Cerebellar cortex (tissue), 1 donor: ENCODE data around the gene SREK1.

Source experiments
- DNase-seq: peaks from one replicate; pipeline ENCODE4 v3.0.0-alpha.2; 2015; ENCODE audit warnings: low spot score

SREK1 gene

GRCh38 chr5:66164044-66164790 is 20.1 kb downstream of the SREK1 start:
- DNase-seq, result no peak

- no peak for DNase-seq
These were observed 24.1 kb downstream of the SREK1 start for GRCh38 chr5:66168226-66168625.

- no peak for DNase-seq
These were observed 25.4 kb downstream of the SREK1 start for GRCh38 chr5:66169534-66169933.

- no peak for DNase-seq
These were observed 26.3 kb downstream of the SREK1 start for GRCh38 chr5:66170195-66170919.

- DNase-seq, result peak; percentile 43
These were observed 27.5 kb downstream of the SREK1 start for GRCh38 chr5:66171349-66172344.

GRCh38 chr5:66174338-66174737 is 30.2 kb downstream of the SREK1 start:
- DNase-seq, result no peak

GRCh38 chr5:66178799-66179198 is 34.7 kb downstream of the SREK1 start:
- DNase-seq, result no peak

GRCh38 chr5:66179297-66180051 is 35.4 kb downstream of the SREK1 start:
- no peak for DNase-seq

GRCh38 chr5:66180282-66181155 is 36.4 kb downstream of the SREK1 start:
- DNase-seq, result no peak

- DNase-seq, result no peak
These were observed 42.0 kb downstream of the SREK1 start for GRCh38 chr5:66186108-66186507.

- no peak for DNase-seq
These were observed 49.3 kb downstream of the SREK1 start for GRCh38 chr5:66193419-66193818.

- DNase-seq, result no peak
These were observed 53.8 kb downstream of the SREK1 start for GRCh38 chr5:66197764-66198405.

- DNase-seq, result no peak
These were observed 54.7 kb downstream of the SREK1 start for GRCh38 chr5:66198837-66199236.

GRCh38 chr5:66203531-66203930 is 59.4 kb downstream of the SREK1 start:
- no peak for DNase-seq

- no peak for DNase-seq
These were observed 62.4 kb downstream of the SREK1 start for GRCh38 chr5:66206465-66206864.

GRCh38 chr5:66207800-66208561 is 63.9 kb downstream of the SREK1 start:
- DNase-seq, result no peak

- DNase-seq, result no peak
These were observed 65.2 kb downstream of the SREK1 start for GRCh38 chr5:66209350-66209749.

- no peak for DNase-seq
These were observed 65.7 kb downstream of the SREK1 start for GRCh38 chr5:66209794-66210193.

- no peak for DNase-seq
These were observed 69.4 kb downstream of the SREK1 start for GRCh38 chr5:66213533-66213932.
